ENCODE measurements around the gene EDN3.
"Not testable (repeated sequence)": the region's sequence is repeated elsewhere in the genome, so short reads cannot be mapped to it uniquely, and the experiment has no call there.

The EDN3 gene

GRCh38 chr20:59335377-59335776 lies 35.0 kb downstream of the EDN3 start:
- no peak for TF ChIP-seq CTCF (IDR thresholded peaks at IDR 0.05; ENCODE audit: insufficient read depth, missing control alignments)
- FAIRE-seq = no peak
- DNase-seq (ENCODE audit: insufficient read length, low spot score) = no peak

DNA sequence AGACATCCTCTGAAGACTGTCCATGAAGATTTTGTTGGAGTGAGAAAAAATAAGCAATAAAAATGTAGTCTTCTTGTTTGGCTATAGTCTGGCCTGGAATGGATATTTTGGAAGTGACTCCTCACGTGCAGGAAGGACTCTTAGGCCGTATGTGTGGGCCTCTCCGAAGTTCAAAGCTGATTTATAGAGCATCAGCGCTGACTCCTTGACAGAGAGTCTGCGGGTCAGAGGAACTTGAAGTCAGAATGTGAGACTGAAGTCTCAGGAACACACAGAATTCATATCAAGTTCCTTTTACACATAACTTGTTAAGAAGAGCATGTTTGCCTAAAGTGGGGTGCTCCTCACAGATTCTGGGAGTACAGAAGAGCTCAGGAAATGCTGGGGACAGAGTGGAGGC lies 36.1 kb downstream of the EDN3 start:
- no peak for FAIRE-seq
- TF ChIP-seq CTCF (IDR thresholded peaks at IDR 0.05; ENCODE audit: insufficient read depth, missing control alignments) = no peak
- no peak for DNase-seq (ENCODE audit: insufficient read length, low spot score)

GRCh38 chr20:59338444-59338843 lies 38.0 kb downstream of the EDN3 start:
- not testable (repeated sequence) for FAIRE-seq

GRCh38 chr20:59340201-59340885 lies 39.9 kb downstream of the EDN3 start:
- DNase-seq (ENCODE audit: insufficient read length, low spot score) (no peak), FAIRE-seq (no peak)
- no peak for TF ChIP-seq CTCF (IDR thresholded peaks at IDR 0.05; ENCODE audit: insufficient read depth, missing control alignments)

More at GRCh38 chr20:59338444-59338843, 38.0 kb downstream of the EDN3 start:
- DNase-seq (ENCODE audit: insufficient read length, low spot score) = not testable (repeated sequence)

DNA sequence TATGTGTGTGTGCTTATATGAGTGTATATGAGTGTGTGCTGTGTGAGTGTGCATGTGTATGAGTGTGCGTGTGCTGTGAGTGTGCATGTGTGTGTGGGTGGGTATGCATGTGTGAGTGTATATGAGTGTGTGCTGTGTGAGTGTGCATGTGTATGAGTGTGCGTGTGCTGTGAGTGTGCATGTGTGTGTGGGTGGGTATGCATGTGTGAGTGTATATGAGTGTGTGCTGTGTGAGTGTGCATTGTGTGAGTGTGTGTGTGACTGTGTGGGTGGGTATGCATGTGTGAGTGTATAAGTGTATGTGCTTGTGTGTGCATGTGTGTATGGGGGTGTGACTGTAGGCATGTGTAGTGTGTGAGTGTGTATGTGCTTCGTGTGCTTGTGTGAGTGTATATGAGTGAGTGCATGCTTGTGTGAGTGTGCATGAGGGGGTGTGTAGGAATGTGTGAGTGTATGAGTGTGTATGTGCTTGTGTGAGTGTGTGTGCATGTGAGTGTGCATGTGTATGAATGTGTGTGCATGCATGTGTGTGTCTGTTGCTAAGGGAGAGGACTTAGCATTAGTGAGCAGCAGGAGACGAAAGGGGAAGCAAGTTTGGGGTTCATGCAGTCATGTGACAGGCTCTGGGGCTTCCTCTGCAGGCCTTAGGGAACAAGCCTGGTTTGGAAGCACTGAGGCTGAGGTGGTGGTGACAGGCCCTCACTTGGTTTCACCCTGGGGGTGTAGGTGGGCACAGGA lies 41.0 kb downstream of the EDN3 start:
- DNase-seq (ENCODE audit: insufficient read length, low spot score) = not testable (repeated sequence)

DNA sequence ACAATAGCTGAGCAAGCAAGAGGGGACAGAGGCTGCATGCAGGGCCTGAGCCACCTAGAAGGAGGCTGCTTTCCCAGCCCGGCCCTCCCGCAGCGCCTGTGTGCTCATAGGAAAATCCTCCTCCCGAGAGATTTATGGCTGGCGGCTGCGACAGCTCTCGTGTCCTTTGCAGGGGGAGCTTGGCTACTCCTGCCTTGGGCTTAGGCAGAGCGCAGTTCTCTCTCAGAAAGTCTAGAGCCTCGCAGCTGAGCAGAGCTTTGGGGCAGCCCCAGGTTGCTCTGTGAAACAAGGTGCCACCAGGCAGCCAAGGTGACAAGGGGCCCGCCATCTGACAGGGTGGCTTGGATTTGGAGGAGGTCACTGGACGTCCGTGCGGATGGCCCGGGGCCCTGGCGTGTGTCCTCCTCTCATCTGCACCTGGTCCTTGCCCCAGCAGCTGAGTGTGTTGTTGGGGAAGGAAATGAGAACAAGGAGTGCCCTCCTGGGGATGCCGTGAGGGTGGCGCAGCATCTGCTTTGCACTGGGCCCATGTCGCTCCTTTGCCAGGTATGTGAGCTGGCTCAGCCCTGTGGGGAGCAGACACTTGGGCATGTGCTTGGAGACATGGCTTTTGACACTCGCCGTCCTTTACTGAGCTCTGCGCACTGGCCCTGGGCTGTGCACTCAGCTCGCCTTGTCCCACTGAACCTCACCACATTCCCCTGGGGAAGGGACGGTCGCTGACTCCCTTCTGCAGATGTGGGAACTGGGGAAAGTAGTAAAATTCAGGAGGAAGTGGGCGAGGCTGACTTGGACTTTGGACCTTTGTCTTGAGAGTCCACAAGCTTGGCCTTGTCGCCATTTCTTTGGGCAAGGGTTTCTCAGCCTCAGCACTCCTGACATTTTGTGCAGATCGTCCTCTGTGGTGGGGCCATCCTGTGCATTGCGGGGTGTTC lies 41.9 kb downstream of the EDN3 start:
- no peak for DNase-seq (ENCODE audit: insufficient read length, low spot score)
- no peak for FAIRE-seq
- TF ChIP-seq CTCF (IDR thresholded peaks at IDR 0.05; ENCODE audit: insufficient read depth, missing control alignments) = no peak

More for the DNA sequence above, 41.0 kb downstream of the EDN3 start:
- FAIRE-seq = not testable (repeated sequence)

DNA sequence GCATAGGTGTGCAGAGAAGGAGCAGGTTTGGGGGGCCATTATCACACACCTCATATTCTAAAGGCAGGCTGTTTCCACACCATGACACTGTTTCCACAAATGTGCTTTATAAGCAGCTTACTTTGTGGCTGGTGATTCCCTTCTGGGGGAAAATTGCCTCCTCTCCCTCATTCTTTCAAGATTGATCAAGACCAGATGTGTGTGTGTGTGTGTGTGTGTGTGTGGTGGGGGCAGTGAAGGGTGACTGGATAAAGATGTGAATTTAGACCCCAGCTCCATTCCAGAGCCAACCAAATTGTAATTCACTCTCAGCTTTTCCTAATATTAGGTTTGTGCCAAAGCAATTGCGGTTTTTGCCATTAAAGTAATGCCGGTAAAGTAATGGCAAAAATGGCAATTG lies 45.6 kb downstream of the EDN3 start:
- TF ChIP-seq CTCF (IDR thresholded peaks at IDR 0.05; ENCODE audit: insufficient read depth, missing control alignments) = no peak
- DNase-seq (ENCODE audit: insufficient read length, low spot score) (no peak), FAIRE-seq (no peak)

Data from D721Med (cell line).